ENCODE data around the gene B4GALT5. TPM values are rescaled to one million over a fixed set of nuclear protein-coding genes. Genes with fewer than 3 reads are reported as not detected.

The B4GALT5 gene
- total RNA-seq, 1 experiment from 2014 or later: 65.0 TPM

DNA sequence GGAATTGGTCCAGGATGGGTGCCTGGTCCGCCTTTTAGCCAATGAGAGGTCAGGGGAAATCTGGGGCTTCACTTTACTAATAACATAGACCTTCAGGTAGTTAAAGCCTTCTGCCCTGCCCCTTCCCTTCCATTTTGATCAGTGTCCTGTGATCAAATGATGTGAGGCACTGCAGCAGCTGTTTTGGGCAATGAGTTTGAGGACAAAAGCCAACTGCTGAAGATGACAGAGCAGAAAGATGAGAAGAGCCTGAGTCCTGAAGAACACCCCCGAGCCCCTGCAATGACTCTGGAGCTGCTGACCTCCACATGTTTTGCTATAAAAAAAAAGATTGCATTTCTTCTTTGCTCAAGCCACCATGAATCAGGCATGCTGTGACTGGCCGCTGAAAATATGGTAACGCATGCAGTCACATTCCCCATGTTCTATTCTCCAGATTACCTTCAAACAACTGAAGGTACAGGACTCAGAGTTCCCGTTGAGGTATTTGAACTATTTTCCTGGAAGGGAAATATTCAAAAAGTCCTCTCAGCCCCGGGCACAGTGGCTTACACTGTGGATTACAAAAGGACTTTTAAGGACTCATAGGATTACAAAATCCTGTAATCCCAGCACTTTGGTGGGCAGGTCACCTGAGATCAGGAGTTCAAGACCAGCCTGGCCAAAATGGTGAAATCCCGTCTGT, 45.7 kb upstream of the B4GALT5 start:
- no peaks in the 10 kb centered on the region for H3K9me3 Mint-ChIP-seq (ENCODE audit: unreplicated experiment)
- peaks cover 36% of the 10 kb centered on the region for H3K4me1 Mint-ChIP-seq (ENCODE audit: low read depth, unreplicated experiment)
- H3K27me3 Mint-ChIP-seq (ENCODE audit: insufficient read depth, unreplicated experiment): no peaks in the 10 kb centered on the region
- CTCF ChIA-PET: no interaction called here
- H3K4me3 ChIP-seq (ENCODE audit: low read depth, low read length): no peak overlapping the region
- H3K36me3 Mint-ChIP-seq (ENCODE audit: insufficient read depth, unreplicated experiment): no peaks in the 10 kb centered on the region
- H3K27me3 ChIP-seq (replicated peaks; ENCODE audit: control insufficient read depth, insufficient read depth, low read length): no peaks in the 10 kb centered on the region
- H3K36me3 ChIP-seq (ENCODE audit: control insufficient read depth, insufficient read depth, low read length): no peaks in the 10 kb centered on the region
- no peak overlapping the region for H3K4me3 Mint-ChIP-seq (ENCODE audit: unreplicated experiment)
- peaks cover 35% of the 10 kb centered on the region for H3K4me1 ChIP-seq
- POLR2A ChIA-PET: interaction anchor here (0.7 kb wide), 1 partner anchor 53 kb away, joined by 3 read pairs; the partner anchor contains the start of gene SLC9A8
- BruUV-seq (replicated peaks): no TSS peak
- TF ChIP-seq, protein P1, sequence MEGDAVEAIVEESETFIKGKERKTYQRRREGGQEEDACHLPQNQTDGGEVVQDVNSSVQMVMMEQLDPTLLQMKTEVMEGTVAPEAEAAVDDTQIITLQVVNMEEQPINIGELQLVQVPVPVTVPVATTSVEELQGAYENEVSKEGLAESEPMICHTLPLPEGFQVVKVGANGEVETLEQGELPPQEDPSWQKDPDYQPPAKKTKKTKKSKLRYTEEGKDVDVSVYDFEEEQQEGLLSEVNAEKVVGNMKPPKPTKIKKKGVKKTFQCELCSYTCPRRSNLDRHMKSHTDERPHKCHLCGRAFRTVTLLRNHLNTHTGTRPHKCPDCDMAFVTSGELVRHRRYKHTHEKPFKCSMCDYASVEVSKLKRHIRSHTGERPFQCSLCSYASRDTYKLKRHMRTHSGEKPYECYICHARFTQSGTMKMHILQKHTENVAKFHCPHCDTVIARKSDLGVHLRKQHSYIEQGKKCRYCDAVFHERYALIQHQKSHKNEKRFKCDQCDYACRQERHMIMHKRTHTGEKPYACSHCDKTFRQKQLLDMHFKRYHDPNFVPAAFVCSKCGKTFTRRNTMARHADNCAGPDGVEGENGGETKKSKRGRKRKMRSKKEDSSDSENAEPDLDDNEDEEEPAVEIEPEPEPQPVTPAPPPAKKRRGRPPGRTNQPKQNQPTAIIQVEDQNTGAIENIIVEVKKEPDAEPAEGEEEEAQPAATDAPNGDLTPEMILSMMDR (IDR thresholded peaks at IDR 0.05; ENCODE audit: insufficient read depth in 1 of 2, low read depth in 1 of 2, low read length in 1 of 2, severe bottlenecking in 1 of 2, unreplicated experiment in 1 of 2): no peak
- no peak for DNase-seq
- H3K27ac Mint-ChIP-seq (ENCODE audit: unreplicated experiment): peak overlapping the region; percentile 20
- H3K9me3 ChIP-seq: no peaks in the 10 kb centered on the region
- intact Hi-C loops (cut with micrococcal nuclease; ENCODE audit: unreplicated experiment): no loop called here

DNA sequence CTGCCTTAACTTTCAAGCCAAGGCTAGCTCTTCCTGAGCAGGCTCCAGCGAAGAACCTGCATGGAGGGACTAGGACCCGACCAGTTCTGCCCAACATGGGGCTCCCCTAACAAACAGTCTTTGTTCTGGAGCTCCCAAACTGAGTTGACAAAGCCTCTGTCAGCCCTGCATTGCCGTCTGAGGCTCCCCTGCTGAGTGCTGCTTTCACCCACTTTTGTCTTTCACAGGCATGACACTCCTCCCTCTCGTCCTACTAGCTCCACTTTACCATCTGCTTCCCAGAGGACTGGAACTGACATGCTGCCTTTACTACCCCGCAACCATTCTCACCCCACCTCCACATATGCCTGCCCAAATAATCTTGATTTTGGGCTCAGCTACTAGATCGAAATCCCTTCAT, 45.1 kb upstream of the B4GALT5 start:
- Histone ChIP-seq H3K27me3 (replicated peaks; ENCODE audit: control insufficient read depth, insufficient read depth, low read length) (no peaks in the 10 kb centered on the region), H3K36me3 (ENCODE audit: control insufficient read depth, insufficient read depth, low read length) (no peaks in the 10 kb centered on the region), H3K9me3 (no peaks in the 10 kb centered on the region), H3K4me1 (peaks cover 32% of the 10 kb centered on the region), H3K4me3 (ENCODE audit: low read depth, low read length) (no peak overlapping the region)
- TF ChIP-seq, protein P1 (IDR thresholded peaks at IDR 0.05; ENCODE audit: insufficient read depth in 1 of 2, low read depth in 1 of 2, low read length in 1 of 2, severe bottlenecking in 1 of 2, unreplicated experiment in 1 of 2): no peak
- Mint-ChIP-seq H3K4me1 (ENCODE audit: low read depth, unreplicated experiment) (peaks cover 30% of the 10 kb centered on the region), H3K27ac (ENCODE audit: unreplicated experiment) (peak overlapping the region; percentile 20), H3K27me3 (ENCODE audit: insufficient read depth, unreplicated experiment) (no peaks in the 10 kb centered on the region), H3K4me3 (ENCODE audit: unreplicated experiment) (no peak overlapping the region), H3K9me3 (ENCODE audit: unreplicated experiment) (no peaks in the 10 kb centered on the region), H3K36me3 (ENCODE audit: insufficient read depth, unreplicated experiment) (no peaks in the 10 kb centered on the region)
- no TSS peak for BruUV-seq (replicated peaks)
- intact Hi-C loops (cut with micrococcal nuclease; ENCODE audit: unreplicated experiment): no loop called here
- no peak for DNase-seq
- ChIA-PET CTCF (no interaction called here), POLR2A (interaction anchor here (0.7 kb wide), 1 partner anchor 54 kb away, joined by 3 read pairs; the partner anchor contains the start of gene SLC9A8)

DNA sequence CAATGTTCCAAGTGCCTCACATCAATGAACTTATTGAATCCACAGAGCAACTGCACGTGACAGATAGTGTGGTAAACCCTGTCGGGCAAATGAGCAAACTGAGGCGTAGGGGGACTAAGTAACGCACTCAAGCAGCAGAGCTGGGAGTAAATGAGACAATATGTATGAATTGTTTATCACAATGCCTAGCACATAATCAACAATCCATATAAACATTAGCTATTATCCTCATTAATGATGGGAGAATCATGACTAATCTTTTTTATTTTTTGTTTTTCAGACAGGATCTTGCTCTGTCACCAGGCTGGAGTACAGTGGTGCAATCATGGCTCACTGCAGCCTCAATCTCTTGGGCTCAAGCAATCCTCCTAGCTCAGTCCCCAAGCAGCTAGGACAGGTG, 43.9 kb upstream of the B4GALT5 start:
- CTCF ChIA-PET: interaction anchor here (0.6 kb wide), 1 partner anchor 19 kb away, joined by 6 read pairs; no protein-coding TSS in a partner anchor
- Histone ChIP-seq H3K27me3 (replicated peaks; ENCODE audit: control insufficient read depth, insufficient read depth, low read length) (no peaks in the 10 kb centered on the region), H3K36me3 (ENCODE audit: control insufficient read depth, insufficient read depth, low read length) (no peaks in the 10 kb centered on the region), H3K4me3 (ENCODE audit: low read depth, low read length) (no peak overlapping the region), H3K9me3 (no peaks in the 10 kb centered on the region), H3K4me1 (peaks cover 21% of the 10 kb centered on the region)
- DNase-seq: no peak
- peaks cover 19% of the 10 kb centered on the region for H3K4me1 Mint-ChIP-seq (ENCODE audit: low read depth, unreplicated experiment)
- no peaks in the 10 kb centered on the region for H3K27me3 Mint-ChIP-seq (ENCODE audit: insufficient read depth, unreplicated experiment)
- TF ChIP-seq, protein P1 (IDR thresholded peaks at IDR 0.05; ENCODE audit: insufficient read depth in 1 of 2, low read depth in 1 of 2, low read length in 1 of 2, severe bottlenecking in 1 of 2, unreplicated experiment in 1 of 2): no peak
- no peak overlapping the region for H3K27ac Mint-ChIP-seq (ENCODE audit: unreplicated experiment)
- H3K36me3 Mint-ChIP-seq (ENCODE audit: insufficient read depth, unreplicated experiment): no peaks in the 10 kb centered on the region
- intact Hi-C loops (cut with micrococcal nuclease; ENCODE audit: unreplicated experiment): no loop called here
- POLR2A ChIA-PET: interaction anchor here (0.6 kb wide), 1 partner anchor 87 kb away, joined by 4 read pairs; no protein-coding TSS in a partner anchor
- BruUV-seq (replicated peaks): no TSS peak
- no peaks in the 10 kb centered on the region for H3K9me3 Mint-ChIP-seq (ENCODE audit: unreplicated experiment)
- no peak overlapping the region for H3K4me3 Mint-ChIP-seq (ENCODE audit: unreplicated experiment)

All from Caco-2 (cell line).